ENCODE results near the gene PRKAG1. TPM values are rescaled to one million over a fixed set of nuclear protein-coding genes. Genes with fewer than 3 reads are reported as not detected.

PRKAG1 gene
- total and polyA plus RNA-seq, 7 donors = 49.5 to 105 (median 75.1) TPM

GRCh38 chr12:49024543-49024942 lies 6.0 kb upstream of the PRKAG1 start:
- Histone ChIP-seq H3K27me3 (ENCODE audit: insufficient read depth in 3 of 3, low read length in 2 of 3) (no peaks in the 10 kb centered on the region), H3K4me1 (no peaks in the 10 kb centered on the region), H3K27ac (no peak overlapping the region), H3K36me3 (ENCODE audit: insufficient read depth in 1 of 2, low read depth in 1 of 2) (peaks cover 11 to 92% of the 10 kb centered on the region in 2 donors), H3K4me3 (no peak overlapping the region), H3K9me3 (no peaks in the 10 kb centered on the region)
- no peak for ATAC-seq
- no peak for TF ChIP-seq CTCF (IDR thresholded peaks at IDR 0.05)
- 83 to 87% (median 84%) methylated on average over 12 of the region's 12 CpGs for WGBS, 3 donors
- no peak for DNase-seq
- intact Hi-C loops (cut with DNase I) = loop anchor here (5.0 kb wide), 1 partner anchor 33 kb away; no protein-coding TSS in a partner anchor

GRCh38 chr12:49023812-49024211 lies 5.2 kb upstream of the PRKAG1 start:
- no peak overlapping the region for H3K4me3 ChIP-seq
- peaks cover 11 to 84% of the 10 kb centered on the region in 2 donors for H3K36me3 ChIP-seq (ENCODE audit: insufficient read depth in 1 of 2, low read depth in 1 of 2)
- no peaks in the 10 kb centered on the region for H3K9me3 ChIP-seq
- no peaks in the 10 kb centered on the region for H3K27me3 ChIP-seq (ENCODE audit: insufficient read depth in 3 of 3, low read length in 2 of 3)
- H3K4me1 ChIP-seq = peaks cover 4% of the 10 kb centered on the region
- intact Hi-C loops (cut with DNase I) = loop anchor here (5.0 kb wide), 1 partner anchor 33 kb away; no protein-coding TSS in a partner anchor
- no peak overlapping the region for H3K27ac ChIP-seq
- no peak for TF ChIP-seq CTCF (IDR thresholded peaks at IDR 0.05)
- ATAC-seq (no peak), DNase-seq (no peak)
- WGBS, 3 donors = 92 to 98% (median 94%) methylated on average over 2 of the region's 2 CpGs

- DNase-seq (peak in 1 of 2 donors; percentile 53), ATAC-seq (no peak)
- Histone ChIP-seq H3K9me3 (no peaks in the 10 kb centered on the region), H3K36me3 (ENCODE audit: insufficient read depth in 1 of 2, low read depth in 1 of 2) (peaks cover 6 to 73% of the 10 kb centered on the region in 2 donors), H3K27me3 (ENCODE audit: insufficient read depth in 3 of 3, low read length in 2 of 3) (no peaks in the 10 kb centered on the region), H3K4me3 (no peak overlapping the region), H3K27ac (no peak overlapping the region), H3K4me1 (peaks cover 7% of the 10 kb centered on the region)
- intact Hi-C loops (cut with DNase I) = loop anchor here (5.0 kb wide), 1 partner anchor 35 kb away; no protein-coding TSS in a partner anchor
- no peak for TF ChIP-seq CTCF (IDR thresholded peaks at IDR 0.05)
- WGBS, 3 donors = 81 to 95% (median 86%) methylated on average over 15 of the region's 15 CpGs
These were observed 4.1 kb upstream of the PRKAG1 start for GRCh38 chr12:49022558-49023178.

- ATAC-seq (no peak), DNase-seq (peak in 1 of 2 donors; percentile 46)
- 71 to 82% (median 81%) methylated on average over 10 to 11 of the region's 11 CpGs for WGBS, 3 donors
- Histone ChIP-seq H3K9me3 (no peaks in the 10 kb centered on the region), H3K4me3 (no peak overlapping the region), H3K27me3 (ENCODE audit: insufficient read depth in 3 of 3, low read length in 2 of 3) (no peaks in the 10 kb centered on the region), H3K4me1 (peaks cover 16% of the 10 kb centered on the region), H3K27ac (no peak overlapping the region), H3K36me3 (ENCODE audit: insufficient read depth in 1 of 2, low read depth in 1 of 2) (peaks cover 5 to 60% of the 10 kb centered on the region in 2 donors)
- no peak for TF ChIP-seq CTCF (IDR thresholded peaks at IDR 0.05)
- intact Hi-C loops (cut with DNase I) = loop anchor here (5.0 kb wide), 1 partner anchor 36 kb away; no protein-coding TSS in a partner anchor
These were observed 2.8 kb upstream of the PRKAG1 start for GRCh38 chr12:49021292-49021915.
